ENCODE measurements around the gene NUP93.

DNA sequence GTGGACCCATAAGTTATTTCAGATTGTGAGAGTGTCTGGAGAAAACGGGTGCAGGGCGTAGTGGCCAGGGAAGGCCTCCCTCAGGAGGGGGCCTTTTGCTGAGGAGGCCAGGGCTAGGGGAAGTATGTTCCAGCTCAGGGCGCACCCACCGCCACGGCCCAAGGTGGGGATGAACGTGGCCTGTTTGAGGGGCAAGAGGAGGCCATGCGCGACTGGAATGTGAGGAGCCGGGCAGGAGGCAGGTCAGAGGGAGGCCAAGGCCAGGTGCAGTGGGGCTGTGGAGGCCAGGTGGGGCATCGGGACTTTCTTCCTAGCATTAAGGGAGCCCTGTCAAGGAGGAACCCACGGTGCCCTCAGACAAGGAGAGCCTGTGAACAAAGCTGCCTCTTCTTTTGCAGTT is 161.8 kb downstream of the NUP93 start:
- TF ChIP-seq, protein P1, sequence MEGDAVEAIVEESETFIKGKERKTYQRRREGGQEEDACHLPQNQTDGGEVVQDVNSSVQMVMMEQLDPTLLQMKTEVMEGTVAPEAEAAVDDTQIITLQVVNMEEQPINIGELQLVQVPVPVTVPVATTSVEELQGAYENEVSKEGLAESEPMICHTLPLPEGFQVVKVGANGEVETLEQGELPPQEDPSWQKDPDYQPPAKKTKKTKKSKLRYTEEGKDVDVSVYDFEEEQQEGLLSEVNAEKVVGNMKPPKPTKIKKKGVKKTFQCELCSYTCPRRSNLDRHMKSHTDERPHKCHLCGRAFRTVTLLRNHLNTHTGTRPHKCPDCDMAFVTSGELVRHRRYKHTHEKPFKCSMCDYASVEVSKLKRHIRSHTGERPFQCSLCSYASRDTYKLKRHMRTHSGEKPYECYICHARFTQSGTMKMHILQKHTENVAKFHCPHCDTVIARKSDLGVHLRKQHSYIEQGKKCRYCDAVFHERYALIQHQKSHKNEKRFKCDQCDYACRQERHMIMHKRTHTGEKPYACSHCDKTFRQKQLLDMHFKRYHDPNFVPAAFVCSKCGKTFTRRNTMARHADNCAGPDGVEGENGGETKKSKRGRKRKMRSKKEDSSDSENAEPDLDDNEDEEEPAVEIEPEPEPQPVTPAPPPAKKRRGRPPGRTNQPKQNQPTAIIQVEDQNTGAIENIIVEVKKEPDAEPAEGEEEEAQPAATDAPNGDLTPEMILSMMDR (IDR thresholded peaks at IDR 0.05), result no peak
- TF ChIP-seq POLR2AphosphoS5 (IDR thresholded peaks at IDR 0.05) (no peak), EP300 (IDR thresholded peaks at IDR 0.05) (no peak)
